Measurements from ENCODE around the gene RBCK1. TPM values are rescaled to one million over a fixed set of nuclear protein-coding genes. Genes with fewer than 3 reads are reported as not detected.

Gene RBCK1
- total RNA-seq, 4 donors from 2014 or later, result 50.9 to 111 (median 82.1) TPM

- no peak overlapping the region for H3K4me3 ChIP-seq
- TF ChIP-seq POLR2A (IDR thresholded peaks at IDR 0.05) (no peak), CTCF (IDR thresholded peaks at IDR 0.05) (no peak), EP300 (IDR thresholded peaks at IDR 0.05) (no peak), POLR2AphosphoS5 (IDR thresholded peaks at IDR 0.05) (no peak)
- H3K27me3 ChIP-seq, result no peaks in the 10 kb centered on the region
- 55 to 68% methylated on average over 1 of the region's 1 CpG for WGBS, 2 donors (ENCODE audit: low coverage in 1 of 2)
- peaks cover 0 to 69% of the 10 kb centered on the region in 2 donors for H3K36me3 ChIP-seq
- ATAC-seq, result no peak
- H3K4me1 ChIP-seq, result peaks cover 0 to 21% (median 0%) of the 10 kb centered on the region in 3 donors
- no peaks in the 10 kb centered on the region for H3K9me3 ChIP-seq
- H3K27ac ChIP-seq, result no peak overlapping the region
Observed at GRCh38 chr20:481167-481566, 73.1 kb downstream of the RBCK1 start.

Small RNA genes within 50 kb of the gene (small RNA-seq; reads per million reads assigned to genes)
- 0 reads per million in 4 donors for gene RF00019

Other genes starting within 250 kb of the RBCK1 start
- gene DEFB128, start 218.6 kb upstream of the RBCK1 start, total RNA-seq, result not detected
- not detected for gene DEFB129, start 181.0 kb upstream of the RBCK1 start, total RNA-seq
- gene DEFB132, start 150.6 kb upstream of the RBCK1 start, total RNA-seq, result not detected
- gene C20orf96, start 117.5 kb upstream of the RBCK1 start, total RNA-seq, result 1 to 10 TPM in 2 of 4 donors, under 1 TPM in 2; 0.67 to 3.1 (median 1.3) TPM
- 10 to 100 TPM; 17.4 to 24.0 (median 21.4) TPM for gene ZCCHC3, start 110.7 kb upstream of the RBCK1 start, total RNA-seq
- 1 to 10 TPM; 3.4 to 7.3 (median 5.9) TPM for gene SOX12, start 82.7 kb upstream of the RBCK1 start, total RNA-seq
- 10 to 100 TPM; 25.3 to 51.6 (median 30.2) TPM for gene NRSN2, start 61.2 kb upstream of the RBCK1 start, total RNA-seq
- gene TRIB3, start 27.5 kb upstream of the RBCK1 start, total RNA-seq, result 1 to 10 TPM in 3 of 4 donors, under 1 TPM in 1; 0.31 to 5.6 (median 3.9) TPM
- 10 to 100 TPM; 39.6 to 51.2 (median 39.9) TPM for gene TBC1D20, start 54.2 kb downstream of the RBCK1 start, total RNA-seq
- 100 to 1,000 TPM in 2 of 4 donors, 10 to 100 TPM in 2; 69.1 to 109 (median 92.2) TPM for gene CSNK2A1, start 135.5 kb downstream of the RBCK1 start, total RNA-seq
- 1 to 10 TPM in 3 of 4 donors, not detected in 1; 3.0 to 6.6 (median 4.5) TPM for gene TCF15, start 202.0 kb downstream of the RBCK1 start, total RNA-seq
- 10 to 100 TPM; 36.9 to 57.1 (median 38.0) TPM for gene SRXN1, start 244.9 kb downstream of the RBCK1 start, total RNA-seq